NCI-H345 (cell line): ENCODE results near the gene GATAD1.
"Not testable (repeated sequence)": the region's sequence is repeated elsewhere in the genome, so short reads cannot be mapped to it uniquely, and the experiment has no call there.

ENCODE experiments used
- DNase-seq: peaks from one replicate; lab custom pipeline; 2025; lab: John Stamatoyannopoulos, UW

The GATAD1 gene

DNA sequence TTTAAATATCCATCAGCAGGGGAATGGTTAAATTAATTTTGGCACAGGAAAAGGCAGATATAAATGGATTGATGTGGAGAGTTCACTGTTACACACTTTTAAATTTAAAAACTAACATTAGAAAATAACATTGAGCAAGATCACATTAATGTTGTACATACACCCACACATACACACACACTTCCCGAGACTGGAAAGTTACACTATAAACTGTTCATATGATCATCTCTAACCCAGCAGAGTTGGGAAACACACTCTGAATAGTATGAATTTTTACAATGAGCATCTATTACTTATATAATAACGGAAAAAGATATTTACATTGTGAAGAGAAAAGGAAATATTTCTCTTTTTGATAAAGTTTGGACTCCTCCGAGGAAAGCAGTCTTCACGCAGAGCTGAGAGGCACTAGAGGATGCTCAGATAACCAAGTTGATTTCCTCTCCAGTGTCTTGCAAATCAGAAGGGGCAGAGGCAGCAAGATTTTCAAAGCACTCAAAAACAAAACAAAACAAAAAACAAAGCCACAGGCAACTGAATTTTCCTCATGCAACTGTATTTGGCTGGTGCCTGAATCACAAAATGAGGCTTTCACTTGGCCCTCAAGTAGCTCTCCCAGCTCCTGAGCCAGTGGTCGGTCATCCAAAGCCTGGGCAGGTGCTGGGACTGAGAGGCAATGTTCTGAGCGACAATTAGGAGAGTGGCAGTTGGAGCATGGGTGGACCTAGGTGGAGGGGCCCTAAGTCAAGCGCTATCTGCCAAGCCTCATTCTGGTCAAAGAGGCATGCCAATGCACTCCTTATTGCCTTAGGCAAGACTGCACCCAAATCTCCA is 10.5 kb upstream of the GATAD1 start:
- DNase-seq = no peak

DNA sequence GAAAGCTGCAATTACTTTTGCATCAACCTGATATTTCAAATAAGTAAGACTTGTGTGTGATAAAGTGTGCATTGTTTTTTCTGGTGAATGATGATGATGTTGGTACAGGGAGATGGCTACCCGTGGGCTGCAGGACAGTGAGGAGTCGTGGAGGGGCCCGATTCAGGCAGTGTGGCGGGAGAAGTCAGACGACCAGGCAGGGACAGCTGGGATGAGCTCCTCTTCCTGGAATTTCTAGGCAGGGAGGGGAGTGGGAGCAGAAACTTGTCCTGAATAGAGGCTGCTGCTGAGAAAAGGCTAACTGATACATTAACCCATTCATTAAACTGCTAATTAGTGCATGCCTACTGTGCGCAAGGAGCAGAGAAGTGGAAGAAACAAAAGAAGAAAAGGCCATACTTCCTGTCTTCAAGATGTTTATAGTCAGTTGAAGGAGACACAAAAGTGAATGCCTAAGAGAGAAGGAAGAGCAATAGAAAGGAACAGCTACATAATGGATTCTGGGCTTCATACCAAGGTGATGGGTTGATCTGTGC is 9.3 kb upstream of the GATAD1 start:
- no peak for DNase-seq

DNA sequence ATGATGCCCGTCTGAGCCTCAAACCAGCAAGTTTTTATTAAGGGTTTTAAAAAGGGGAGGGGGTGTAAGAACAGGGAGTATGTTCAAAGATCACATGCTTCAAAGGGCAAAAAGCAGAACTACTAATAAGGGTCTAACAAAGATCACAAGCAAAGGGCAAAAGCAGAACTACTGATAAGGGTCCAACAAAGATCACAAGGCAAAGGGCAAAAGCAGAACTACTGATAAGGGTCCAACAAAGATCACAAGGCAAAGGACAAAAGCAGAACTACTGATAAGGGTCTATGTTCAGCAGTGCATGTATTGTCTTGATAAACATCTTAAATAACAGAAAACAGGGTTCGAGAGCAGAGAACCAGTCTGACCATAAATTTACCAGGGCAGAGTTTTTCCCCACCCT is 4.6 kb upstream of the GATAD1 start:
- not testable (repeated sequence) for DNase-seq

DNA sequence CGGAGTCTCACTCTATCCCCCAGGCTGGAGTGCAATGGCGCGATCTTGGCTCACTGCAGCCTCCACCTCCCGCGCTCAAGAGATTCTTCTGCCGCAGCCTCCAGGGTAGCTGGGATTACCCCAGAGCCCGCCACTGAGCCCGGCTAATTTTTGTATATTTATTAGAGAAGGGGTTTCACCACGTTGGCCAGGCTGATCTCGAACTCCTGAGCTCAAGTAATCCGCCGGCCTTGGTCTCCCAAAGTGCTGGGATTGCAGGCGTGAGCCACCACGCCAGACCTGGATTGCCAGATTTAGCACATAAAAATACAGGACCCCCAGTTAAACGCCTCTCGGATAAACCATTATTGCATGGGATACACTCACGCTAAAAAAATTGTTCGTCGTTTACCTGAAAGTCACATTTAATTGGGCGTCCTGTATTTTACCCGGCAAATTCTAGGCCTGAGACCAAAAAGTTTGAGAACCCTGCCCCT is 375 bp upstream of the GATAD1 start:
- no peak for DNase-seq

DNA sequence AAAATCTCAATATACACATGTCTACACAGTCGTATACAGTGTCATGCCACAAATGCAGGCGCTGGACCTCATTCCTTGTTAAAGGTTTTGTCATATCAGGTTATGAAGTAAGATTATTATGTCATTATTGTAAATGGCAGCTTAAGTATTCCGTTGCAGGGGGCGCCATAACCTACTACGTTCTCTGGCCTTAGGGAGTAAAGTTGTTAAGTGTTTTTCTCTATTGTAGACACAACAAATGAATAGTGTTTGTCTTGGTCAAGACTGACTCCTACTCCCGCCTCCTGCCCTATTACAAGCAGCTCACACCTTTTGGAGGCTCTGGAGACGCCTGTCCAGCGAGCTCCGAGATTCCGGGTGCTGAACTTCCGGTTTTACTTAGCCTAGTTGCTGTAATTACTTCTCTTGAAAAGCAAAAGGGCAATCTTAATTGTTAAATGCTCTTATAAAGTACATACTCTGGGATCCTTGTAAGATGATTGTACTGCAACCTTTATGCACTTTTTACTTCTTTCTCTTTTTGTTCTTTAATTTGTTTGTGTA is 994 bp downstream of the GATAD1 start:
- peak; percentile 54 for DNase-seq

DNA sequence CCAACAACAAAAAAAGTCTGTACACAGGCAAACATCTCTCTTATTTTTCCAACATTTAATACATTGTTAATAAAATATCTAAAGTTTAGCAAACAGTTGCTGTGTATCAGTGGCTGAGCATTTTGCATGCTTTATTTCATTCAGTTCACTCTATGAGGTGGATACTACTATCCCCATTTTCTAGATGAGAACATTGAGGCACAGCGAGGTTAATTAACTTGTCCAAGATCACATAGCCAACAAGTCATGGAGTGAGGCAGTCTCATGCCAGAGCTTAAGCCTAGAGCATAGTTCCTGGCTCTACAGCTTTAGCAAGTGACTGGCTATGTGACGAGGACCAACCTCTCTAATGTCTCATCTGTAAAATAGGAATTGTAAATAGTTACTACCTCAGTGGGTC is 4.4 kb downstream of the GATAD1 start:
- no peak for DNase-seq

DNA sequence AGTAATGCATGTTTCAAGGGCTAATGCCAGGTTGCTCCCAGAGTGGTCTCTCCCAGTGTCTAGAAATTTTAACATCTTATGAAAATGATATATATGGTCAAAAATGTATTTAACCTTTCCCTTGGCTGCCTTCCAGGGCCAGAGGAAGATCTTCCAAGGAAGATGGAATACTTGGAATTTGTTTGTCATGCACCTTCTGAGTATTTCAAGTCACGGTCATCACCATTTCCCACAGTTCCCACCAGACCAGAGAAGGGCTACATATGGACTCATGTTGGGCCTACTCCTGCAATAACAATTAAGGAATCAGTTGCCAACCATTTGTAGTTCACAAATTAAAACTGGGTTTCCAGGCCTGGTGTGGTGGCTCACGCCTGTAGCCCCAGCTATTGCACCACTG is 9.0 kb downstream of the GATAD1 start:
- DNase-seq = no peak

DNA sequence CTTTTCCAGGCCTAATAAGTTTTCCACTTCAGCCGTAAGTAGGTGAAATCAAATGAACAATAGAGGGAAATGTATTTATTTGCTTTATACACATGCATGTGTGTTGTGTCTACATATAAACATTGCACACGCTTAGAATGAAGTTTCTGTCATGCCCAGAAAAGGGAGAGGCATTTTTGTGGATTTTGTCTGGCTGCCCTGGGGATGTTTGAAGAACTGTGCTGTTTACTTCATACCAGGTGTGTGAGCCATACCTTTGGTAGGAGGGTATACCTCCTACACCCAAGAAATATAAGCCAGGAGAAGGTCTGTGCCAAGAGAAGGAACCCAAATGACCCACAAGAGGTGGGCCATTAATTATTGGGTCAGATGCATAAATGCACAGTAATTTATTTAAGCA is 12.8 kb downstream of the GATAD1 start:
- DNase-seq = no peak

DNA sequence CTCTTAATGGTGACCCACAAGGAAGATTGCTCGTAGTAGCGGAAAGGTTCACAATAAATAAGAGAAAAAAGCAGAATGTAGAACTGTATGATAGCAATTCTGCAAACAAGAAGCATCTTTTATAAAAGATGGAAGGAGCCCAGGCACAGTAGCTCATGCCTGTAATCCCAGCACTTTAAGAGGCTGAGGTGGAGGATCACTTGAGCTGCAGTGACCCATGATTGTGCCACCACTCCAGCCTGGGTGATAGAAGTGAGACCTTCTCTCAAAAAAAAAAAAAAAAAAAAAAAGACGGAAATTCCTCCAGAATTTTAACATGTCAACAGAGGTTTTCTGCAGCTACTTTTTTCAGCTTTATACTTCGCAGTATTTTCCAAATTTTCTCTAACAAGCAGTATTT is 13.2 kb downstream of the GATAD1 start:
- DNase-seq = no peak

DNA sequence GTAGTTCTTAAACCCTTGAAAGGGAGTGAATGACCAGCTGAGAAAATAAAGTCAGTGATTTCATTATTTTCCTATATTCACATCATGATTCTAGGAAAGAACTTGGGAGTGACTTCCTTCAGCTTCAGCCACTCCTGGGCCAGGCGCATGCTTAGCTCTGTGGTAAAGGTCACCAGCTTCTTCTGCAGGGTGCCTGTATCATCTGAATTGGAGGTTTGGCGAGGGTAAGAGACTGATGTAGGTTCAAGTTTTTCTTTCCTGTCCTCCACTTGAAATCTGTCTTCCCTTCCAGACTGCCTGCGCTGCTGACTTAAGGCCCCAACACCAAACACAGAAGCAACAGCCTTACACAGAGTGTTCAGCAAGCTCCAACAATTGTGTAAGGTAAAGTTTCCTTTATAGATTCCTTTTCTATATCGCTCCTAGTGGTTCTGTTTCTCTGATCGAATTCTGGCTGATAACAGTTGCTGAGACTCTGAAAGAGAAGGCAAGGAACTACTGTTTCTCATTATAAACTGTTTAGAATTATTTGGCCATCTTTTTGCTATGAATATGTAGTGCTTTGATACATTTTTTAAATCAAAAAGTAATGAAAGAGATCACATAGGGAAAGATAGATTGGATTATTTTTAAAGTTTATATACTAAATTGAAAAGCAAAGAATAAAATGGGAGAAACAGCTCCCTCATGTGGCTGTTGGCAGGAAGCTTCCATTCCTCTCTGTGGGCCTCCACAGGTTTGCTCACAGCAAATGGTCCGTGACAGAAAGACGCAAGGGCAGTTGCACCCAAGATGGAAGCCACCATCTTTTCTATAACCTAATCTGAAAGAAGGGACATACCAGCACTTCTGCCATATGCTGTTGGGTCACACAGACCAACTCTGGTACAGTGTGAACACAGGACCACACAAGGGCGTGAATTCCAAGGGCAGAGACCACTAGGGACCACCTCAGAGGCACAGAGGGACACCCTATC is 14.0 kb downstream of the GATAD1 start:
- peak; percentile 49 for DNase-seq

DNA sequence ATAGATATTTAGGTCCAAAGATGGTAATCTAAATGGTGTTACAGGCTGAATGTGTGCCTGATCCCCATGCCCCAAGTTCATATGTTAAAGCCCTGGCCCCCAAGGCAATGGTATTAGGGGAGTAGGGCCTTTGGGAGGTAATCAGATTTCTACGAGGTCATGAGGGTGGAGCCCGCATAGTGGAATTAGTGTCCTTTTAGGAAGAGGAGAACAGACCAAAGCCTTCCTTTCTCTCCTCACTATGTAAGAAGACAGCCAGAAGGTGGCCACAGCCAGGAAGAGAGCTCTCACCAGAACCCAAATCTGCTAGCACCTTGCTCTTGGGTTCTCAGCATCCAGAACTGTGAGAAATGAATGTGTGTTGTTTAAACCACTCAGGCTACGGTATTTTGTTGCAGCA is 15.3 kb downstream of the GATAD1 start:
- no peak for DNase-seq

DNA sequence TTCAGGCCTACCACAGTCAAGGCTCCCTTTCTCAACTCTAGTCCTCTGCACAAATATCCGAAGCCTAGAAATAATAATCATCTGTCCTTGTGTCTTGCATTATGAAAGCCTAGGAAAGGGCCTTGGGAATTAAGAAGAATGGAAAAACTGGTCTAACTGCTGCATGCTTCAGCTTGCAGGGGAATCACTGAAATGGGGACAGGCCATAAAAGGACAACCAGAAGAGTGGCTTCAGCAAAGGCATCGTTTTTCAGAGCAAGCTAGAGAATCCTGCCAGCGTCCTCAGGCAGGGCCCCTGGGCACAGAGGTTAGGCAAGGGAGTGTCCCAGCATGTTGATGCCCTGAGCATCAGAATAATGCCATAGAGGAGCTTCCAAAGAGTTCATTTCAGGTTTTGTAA is 17.2 kb downstream of the GATAD1 start:
- DNase-seq = no peak

DNA sequence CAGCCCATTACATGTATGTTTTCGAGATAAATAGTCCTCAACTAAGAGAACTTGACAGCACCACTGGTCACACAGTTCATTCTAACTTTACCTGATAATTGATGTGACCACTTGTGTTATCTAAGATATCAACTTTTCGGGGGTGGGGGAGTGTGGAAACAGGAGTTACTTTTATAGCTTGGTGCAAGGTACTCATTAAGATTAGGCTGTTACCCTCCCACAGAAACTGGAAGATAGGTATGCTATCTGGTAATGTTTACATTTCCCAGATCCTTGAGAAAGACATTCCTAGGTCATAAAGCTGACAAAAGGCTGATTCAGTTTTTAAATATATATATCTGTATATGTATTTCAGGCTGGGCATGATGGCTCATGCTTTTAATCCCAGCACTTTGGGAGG is 19.4 kb downstream of the GATAD1 start:
- no peak for DNase-seq

DNA sequence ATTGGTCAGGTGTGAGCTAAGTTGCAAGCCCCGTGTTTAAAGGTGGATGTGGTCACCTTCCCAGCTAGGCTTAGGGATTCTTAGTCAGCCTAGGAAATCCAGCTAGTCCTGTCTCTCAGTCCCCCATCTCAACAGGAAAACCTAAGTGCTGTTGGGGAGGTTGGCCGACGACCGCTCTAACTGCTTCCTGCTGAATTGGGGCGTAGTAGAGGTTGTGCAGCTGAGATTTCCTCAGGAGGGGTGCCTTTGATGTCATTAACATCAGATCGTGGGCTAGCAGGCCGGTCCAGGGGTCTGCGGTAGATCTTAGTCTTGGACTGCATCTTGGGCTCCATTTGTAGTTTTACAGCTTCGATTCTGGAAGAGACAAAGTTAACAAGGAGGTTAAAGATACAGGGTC is 21.3 kb downstream of the GATAD1 start:
- not testable (repeated sequence) for DNase-seq

DNA sequence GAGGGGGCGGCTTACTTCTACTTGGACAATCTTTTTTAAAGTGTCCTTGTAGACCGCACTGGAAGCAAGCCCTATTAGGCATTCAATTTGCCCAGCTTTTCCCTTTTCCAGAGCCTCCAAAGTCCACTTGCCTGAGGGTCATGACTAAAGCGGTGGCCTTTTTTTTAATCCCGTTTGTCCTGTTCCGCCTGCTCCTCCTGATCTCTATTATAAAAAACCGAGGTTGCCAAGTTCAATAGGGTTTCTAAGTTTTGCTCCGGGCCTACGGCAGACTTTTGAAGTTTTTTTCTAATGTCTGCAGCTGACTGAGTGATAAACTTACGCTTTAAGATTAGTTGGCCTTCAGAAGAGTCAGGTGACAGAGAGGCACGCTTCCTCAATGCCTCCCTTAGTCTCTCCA is 26.7 kb downstream of the GATAD1 start:
- not testable (repeated sequence) for DNase-seq

DNA sequence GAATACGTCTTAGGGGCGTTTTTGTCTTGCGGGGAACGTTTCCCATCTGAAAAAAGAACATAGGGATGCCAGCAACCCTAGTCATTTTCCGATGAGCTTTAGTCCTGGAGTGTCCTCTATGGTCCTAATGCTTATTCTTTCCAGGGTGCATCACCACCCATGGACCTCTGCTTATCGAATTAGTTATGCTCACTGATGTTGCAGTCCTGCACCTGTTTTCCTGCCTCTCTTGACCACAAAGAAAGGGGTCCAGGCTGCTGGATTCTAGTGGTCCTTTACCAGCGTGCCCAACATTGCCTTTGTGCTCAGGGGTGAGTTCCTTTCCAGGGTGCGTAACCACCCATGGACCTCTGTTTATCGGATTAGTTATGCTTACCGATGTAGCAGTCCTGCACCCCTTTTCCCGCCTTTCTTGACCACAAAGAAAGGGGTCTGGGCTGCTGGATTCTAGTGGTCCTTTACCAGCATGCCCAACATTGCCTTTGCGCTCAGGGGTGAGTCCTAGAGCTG is 28.0 kb downstream of the GATAD1 start:
- not testable (repeated sequence) for DNase-seq

DNA sequence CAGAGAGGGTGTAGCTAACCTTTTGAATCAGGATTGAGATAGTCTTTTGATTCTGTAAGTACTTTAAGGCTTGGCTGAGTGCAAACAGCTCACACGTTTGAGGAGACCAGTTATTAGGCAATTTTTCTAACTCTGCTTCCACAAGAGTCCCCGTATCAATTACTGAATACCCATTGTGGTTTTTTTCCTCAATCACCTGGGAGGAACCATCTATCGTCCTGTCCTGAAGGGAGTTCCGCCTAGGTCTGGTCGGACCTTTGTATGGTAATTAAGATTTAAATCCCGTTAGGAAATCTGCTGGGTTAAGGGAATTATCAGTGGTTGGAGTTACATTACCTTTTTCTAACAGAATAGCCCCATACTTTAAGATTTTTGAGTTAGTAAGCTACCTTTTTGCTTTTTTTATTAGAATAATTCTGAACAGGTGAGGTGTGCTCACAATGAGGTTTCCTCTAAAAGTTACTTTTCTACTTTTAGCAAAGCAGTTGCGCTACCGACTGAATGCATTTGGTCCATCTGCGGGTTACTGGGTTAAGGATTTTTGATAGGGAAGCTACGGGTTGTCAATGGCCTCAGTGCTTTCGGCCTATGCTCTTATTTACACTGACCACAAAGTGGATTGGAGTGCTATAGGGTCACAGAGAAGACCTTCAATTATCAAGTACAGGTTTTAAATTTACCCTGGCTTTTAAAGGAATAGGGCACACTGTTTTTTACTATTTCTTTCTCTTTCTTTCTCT is 28.7 kb downstream of the GATAD1 start:
- DNase-seq = not testable (repeated sequence)

DNA sequence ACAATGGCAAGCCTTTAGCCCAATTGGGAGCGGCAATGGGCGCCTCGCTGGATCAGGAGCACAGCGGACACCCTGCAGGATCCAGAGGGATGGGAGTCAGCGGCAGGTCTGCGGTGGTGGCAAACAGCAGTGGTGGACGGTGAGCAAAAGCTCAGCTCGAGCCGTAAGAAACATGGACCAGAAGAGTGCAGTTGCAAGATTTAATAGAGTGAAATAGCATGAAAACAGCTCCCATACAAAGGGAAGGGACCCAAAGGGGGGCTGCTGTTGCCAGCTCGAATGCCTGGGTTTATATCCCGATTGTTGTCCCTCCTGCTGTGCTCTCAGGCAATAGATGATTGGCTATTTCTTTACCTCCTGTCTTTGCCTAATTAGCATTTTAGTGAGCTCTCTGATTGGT is 30.4 kb downstream of the GATAD1 start, which contains the start of gene ERVW-1:
Gene ERVW-1, minus strand, starts transcription at position 266 of the 400 bp plus-strand sequence. CDS start 7,565 bp downstream, outside the sequence.
- DNase-seq = not testable (repeated sequence)

DNA sequence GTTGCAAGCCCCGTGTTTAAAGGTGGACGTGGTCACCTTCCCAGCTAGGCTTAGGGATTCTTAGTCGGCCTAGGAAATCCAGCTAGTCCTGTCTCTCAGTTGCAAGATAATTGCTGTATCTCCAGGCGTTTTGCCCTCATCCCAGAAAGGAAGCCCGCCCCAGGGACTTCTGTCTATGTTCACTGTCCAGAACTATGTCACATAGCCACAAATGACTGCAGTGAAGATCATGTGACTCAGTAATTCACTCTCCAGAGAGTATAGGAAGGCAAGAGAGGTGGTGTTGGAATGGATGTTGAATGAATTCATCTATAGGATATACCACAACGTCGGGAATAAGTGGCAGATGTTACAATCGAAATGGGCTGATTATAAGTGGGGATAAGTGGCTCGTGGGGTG is 30.8 kb downstream of the GATAD1 start:
- no peak for DNase-seq

DNA sequence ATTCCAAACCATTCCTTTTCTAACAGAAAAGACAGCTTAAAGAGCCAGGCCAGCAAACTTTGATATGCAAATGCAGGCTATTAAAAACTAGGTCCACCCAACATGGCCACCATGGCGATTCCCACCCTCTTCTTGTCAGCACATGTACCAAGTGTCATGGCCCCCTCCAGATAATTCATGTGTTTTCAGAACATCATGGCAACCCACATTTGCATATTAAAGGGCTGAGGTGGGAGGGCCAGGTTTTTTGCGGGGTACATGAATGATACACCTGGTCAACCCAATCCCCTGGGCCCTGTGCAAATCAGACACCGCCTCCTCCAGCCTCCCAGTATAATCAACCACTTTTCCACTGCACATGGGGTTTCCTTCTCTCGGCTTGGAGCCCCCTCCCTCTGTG is 31.4 kb downstream of the GATAD1 start:
- no peak for DNase-seq

DNA sequence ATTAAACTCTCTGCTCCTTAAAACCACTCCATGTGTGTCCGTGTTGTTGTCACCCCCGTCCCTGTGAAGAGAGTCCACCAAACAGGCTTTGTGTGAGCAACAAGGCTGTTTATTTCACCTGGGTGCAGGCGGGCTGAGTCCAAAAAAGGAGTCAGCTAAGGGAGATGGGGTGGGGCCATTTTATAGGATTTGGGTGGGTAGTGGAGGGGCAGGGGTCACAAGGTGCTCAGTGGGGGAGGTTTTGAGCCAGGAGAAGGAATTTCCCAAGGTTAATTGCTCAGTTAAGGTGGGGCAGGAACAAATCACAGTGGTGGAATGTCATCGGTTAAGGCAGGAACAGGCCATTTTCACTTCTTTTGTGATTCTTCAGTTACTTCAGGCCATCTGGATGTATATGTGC is 31.9 kb downstream of the GATAD1 start:
- not testable (repeated sequence) for DNase-seq
